GM12892 (cell line): ENCODE measurements around the gene TPSAB1.

Source experiments
- POLR2A ChIP-seq: IDR thresholded peaks from 2 replicates; pipeline ENCODE4 v1.6.1; 2011; ENCODE audit warnings: low read depth, low read length, control low read depth
- POLR2AphosphoS5 ChIP-seq: IDR thresholded peaks from 2 replicates; pipeline ENCODE4 v1.6.1; 2011; ENCODE audit warnings: low read depth, low read length, control low read depth

- TF ChIP-seq POLR2A (no peak), POLR2AphosphoS5 (no peak)
Measured at GRCh38 chr16:1265090-1265630, 24.7 kb downstream of the TPSAB1 start.
